Loucy (cell line): ENCODE results near the gene VAV2.

Experiments used
- H2AFZ ChIP-seq: fragments of 200-600 bp; sonication (generic); 2 replicates; pipeline ENCODE4 v1.6.0; 2016; ENCODE audit warnings: antibody characterized with exemption, mild to moderate bottlenecking, low read length, moderate library complexity
- H3F3A ChIP-seq: fragments of 200-600 bp; 2 replicates; pipeline ENCODE4 v1.6.0; 2016; ENCODE audit warnings: antibody characterized with exemption, low read depth, mild to moderate bottlenecking
- H3K27me3 ChIP-seq: fragments of 200-600 bp; sonication (generic); 2 replicates; pipeline ENCODE4 v1.6.1; 2014; ENCODE audit warnings: low read length, mild to moderate bottlenecking; ENCODE audit not compliant: insufficient read depth, poor library complexity, severe bottlenecking
- H3K36me3 ChIP-seq: fragments of 200-600 bp; sonication (generic); 2 replicates; pipeline ENCODE4 v1.6.1; 2016; ENCODE audit warnings: low read length; ENCODE audit not compliant: insufficient read depth
- H3K4me1 ChIP-seq: fragments of 200-600 bp; sonication (generic); 2 replicates; pipeline ENCODE4 v1.5.1; 2014; ENCODE audit warnings: low read length, mild to moderate bottlenecking; ENCODE audit not compliant: insufficient read depth, poor library complexity, severe bottlenecking
- H3K4me2 ChIP-seq: fragments of 200-600 bp; sonication (generic); 2 replicates; pipeline ENCODE4 v1.6.0; 2014; ENCODE audit warnings: antibody characterized with exemption, low read length, low read depth, mild to moderate bottlenecking; ENCODE audit not compliant: poor library complexity, severe bottlenecking
- H3K4me3 ChIP-seq: fragments of 200-600 bp; sonication (generic); 2 replicates; pipeline ENCODE4 v1.5.1; 2014; ENCODE audit warnings: low read length, mild to moderate bottlenecking, mixed read lengths; ENCODE audit not compliant: poor library complexity, severe bottlenecking
- H3K79me2 ChIP-seq: fragments of 200-600 bp; sonication (generic); 2 replicates; pipeline ENCODE4 v1.6.1; 2014; ENCODE audit warnings: low read length; ENCODE audit not compliant: insufficient read depth
- H3K9ac ChIP-seq: fragments of 200-600 bp; sonication (generic); 2 replicates; pipeline ENCODE4 v1.6.0; 2014; ENCODE audit warnings: mild to moderate bottlenecking, low read depth, low read length, moderate library complexity; ENCODE audit not compliant: poor library complexity, severe bottlenecking
- H3K9me2 ChIP-seq: fragments of 200-600 bp; sonication (generic); replicated peaks from 2 replicates; pipeline ENCODE4 v1.6.1; 2016; ENCODE audit warnings: low read depth, low read length, mixed read lengths
- H3K9me3 ChIP-seq: fragments of 200-600 bp; sonication (generic); 2 replicates; pipeline ENCODE4 v1.6.1; 2014; ENCODE audit warnings: mild to moderate bottlenecking, antibody characterized with exemption, low read length, low read depth; ENCODE audit not compliant: insufficient read depth
- H4K20me1 ChIP-seq: fragments of 200-600 bp; sonication (generic); 2 replicates; pipeline ENCODE4 v1.6.0; 2014; ENCODE audit warnings: antibody characterized with exemption, low read length, mild to moderate bottlenecking; ENCODE audit not compliant: insufficient read depth, poor library complexity, severe bottlenecking
- EZH2phosphoT487 ChIP-seq: fragments of 200-600 bp; IDR thresholded peaks from 2 replicates; pipeline ENCODE4 v1.6.1; 2018; ENCODE audit warnings: antibody characterized with exemption, mild to moderate bottlenecking, moderate library complexity, borderline replicate concordance
- TF ChIP-seq, protein P1 (sequence below): fragments of 200-600 bp; sonication (generic); conservative IDR thresholded peaks from 2 replicates; pipeline ENCODE4 v1.5.1; 2014; ENCODE audit warnings: mild to moderate bottlenecking, antibody characterized with exemption, low read length

VAV2 gene

DNA sequence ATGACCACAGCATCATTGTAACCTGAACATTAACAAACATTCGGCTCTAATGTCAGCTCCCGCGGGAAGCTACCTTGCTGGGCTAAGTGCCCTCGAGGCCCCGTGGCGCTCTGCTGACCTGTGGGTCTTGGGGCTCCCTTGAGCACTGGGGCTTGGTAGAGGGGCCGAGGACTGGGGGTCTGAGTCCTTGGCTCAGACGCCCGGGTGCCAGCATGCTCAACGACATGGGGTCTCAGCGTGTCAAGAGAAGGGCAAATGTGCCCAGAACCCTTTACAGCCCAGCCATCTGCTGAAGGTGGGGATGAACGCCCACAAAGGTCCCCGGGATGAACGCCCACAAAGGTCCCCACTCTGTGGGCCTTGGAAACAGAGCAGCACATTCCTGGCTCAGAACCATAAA lies 214.3 kb downstream of the VAV2 start:
- Histone ChIP-seq H3K4me1 (no peaks in the 10 kb centered on the region), H3K27me3 (no peaks in the 10 kb centered on the region), H3K4me2 (no peak overlapping the region), H3K36me3 (peaks cover 19% of the 10 kb centered on the region; the same call in 1 of the 2 replicates), H3K9ac (no peak overlapping the region), H3F3A (no peaks in the 10 kb centered on the region), H2AFZ (no peak overlapping the region), H4K20me1 (no peaks in the 10 kb centered on the region), H3K9me2 (no peaks in the 10 kb centered on the region), H3K4me3 (no peak overlapping the region), H3K9me3 (no peaks in the 10 kb centered on the region), H3K79me2 (no peaks in the 10 kb centered on the region)
- no peak for TF ChIP-seq EZH2phosphoT487
- TF ChIP-seq, protein P1, sequence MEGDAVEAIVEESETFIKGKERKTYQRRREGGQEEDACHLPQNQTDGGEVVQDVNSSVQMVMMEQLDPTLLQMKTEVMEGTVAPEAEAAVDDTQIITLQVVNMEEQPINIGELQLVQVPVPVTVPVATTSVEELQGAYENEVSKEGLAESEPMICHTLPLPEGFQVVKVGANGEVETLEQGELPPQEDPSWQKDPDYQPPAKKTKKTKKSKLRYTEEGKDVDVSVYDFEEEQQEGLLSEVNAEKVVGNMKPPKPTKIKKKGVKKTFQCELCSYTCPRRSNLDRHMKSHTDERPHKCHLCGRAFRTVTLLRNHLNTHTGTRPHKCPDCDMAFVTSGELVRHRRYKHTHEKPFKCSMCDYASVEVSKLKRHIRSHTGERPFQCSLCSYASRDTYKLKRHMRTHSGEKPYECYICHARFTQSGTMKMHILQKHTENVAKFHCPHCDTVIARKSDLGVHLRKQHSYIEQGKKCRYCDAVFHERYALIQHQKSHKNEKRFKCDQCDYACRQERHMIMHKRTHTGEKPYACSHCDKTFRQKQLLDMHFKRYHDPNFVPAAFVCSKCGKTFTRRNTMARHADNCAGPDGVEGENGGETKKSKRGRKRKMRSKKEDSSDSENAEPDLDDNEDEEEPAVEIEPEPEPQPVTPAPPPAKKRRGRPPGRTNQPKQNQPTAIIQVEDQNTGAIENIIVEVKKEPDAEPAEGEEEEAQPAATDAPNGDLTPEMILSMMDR = no peak

DNA sequence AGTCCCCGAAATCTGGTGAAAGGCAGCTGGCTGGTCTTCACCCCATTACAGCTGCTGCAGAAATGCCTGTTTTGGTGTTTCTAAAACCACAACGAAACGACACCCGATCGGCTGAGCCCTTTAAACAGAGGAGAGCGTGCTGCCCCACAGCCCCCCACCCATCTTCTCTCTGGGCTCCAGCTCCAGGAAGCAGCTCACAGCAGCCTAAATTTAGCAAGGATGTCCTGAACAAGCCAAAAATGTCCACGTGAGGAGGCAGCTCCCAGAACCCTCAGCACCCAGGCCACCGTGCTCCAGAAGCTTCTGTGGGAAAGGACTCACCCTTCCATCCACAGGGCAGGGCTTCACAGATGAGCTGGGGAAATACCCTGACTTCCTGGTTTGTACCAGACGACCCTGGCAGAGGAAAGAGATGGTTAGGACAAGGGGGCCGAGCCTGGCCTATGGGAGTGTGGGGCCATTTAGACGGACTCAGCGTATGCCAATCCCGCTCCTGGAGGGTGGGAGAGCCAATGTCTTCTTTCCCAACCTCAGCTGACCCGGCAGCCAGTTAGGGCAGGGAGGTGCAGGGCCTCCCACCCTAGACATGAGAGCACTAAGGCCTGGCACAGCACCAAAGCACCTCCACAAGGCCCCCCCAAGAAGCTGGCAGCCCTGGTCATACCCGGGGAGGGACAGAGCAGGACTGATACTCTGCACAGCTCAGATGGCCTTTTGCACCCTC lies 214.9 kb downstream of the VAV2 start:
- Histone ChIP-seq H3K9me2 (no peaks in the 10 kb centered on the region), H3K36me3 (peaks cover 19% of the 10 kb centered on the region; the same call in 1 of the 2 replicates), H3K27me3 (no peaks in the 10 kb centered on the region), H3K9me3 (no peaks in the 10 kb centered on the region), H3K9ac (no peak overlapping the region), H3F3A (no peaks in the 10 kb centered on the region), H2AFZ (no peak overlapping the region), H3K4me1 (no peaks in the 10 kb centered on the region), H3K4me2 (no peak overlapping the region), H3K4me3 (no peak overlapping the region), H3K79me2 (no peaks in the 10 kb centered on the region), H4K20me1 (no peaks in the 10 kb centered on the region)
- TF ChIP-seq EZH2phosphoT487 = no peak
- TF ChIP-seq, protein P1 = no peak

DNA sequence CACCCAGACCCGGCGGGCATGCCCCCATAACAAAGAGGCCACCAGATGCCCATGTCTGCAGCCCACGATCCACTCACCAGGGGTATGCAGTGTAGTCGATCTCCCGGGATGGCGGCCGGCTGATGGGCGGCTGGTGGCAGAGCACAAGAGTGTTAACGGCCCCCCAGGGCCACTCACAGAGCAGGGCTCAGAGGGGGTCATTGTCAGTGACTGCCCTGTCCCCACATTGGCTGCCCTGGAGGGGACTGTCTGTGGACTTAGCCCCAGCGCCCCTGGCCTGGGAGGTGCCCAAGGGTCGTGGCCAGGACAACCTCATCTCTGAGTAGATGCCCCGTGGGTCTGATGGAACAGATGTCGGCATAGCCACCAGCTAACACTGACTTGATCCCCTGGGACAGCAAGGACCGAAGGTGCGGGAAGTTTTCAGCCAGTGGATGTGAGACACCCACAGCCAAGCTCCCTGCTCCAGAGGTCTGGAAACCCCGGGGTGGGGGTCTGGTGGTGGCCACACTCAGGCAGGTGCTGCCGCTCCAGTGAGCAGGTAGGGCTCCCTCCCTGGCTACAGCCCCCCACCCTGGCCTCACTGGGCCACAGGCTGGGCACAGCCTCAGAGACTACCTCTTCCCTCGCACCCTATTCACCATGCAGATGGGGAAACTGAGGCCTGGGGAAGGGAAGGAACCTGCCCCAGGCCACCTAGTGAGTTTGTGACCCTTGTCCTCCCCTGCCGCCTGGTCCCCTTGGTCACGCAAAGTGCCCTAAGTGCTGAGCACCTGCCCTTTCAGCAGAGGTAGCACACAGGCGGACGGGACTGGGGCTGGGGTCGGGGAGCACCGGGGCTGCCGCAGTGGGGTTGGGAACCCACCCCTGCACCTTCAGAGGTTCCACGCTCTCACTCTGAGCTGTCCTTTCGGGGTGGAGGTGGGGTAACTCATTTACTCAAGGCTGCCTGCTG lies 215.9 kb downstream of the VAV2 start:
- peaks cover 19% of the 10 kb centered on the region; the same call in 1 of the 2 replicates for H3K36me3 ChIP-seq
- no peaks in the 10 kb centered on the region for H3K9me3 ChIP-seq

More for the DNA sequence above, 215.9 kb downstream of the VAV2 start:
- Histone ChIP-seq H3K4me1 (no peaks in the 10 kb centered on the region), H3K4me2 (no peak overlapping the region), H3K79me2 (no peaks in the 10 kb centered on the region), H3K9ac (no peak overlapping the region), H4K20me1 (no peaks in the 10 kb centered on the region), H3K4me3 (no peak overlapping the region), H2AFZ (no peak overlapping the region), H3K9me2 (no peaks in the 10 kb centered on the region), H3F3A (no peaks in the 10 kb centered on the region), H3K27me3 (no peaks in the 10 kb centered on the region)
- TF ChIP-seq, protein P1 = no peak
- TF ChIP-seq EZH2phosphoT487 = no peak
